NCI-H446 (cell line): ENCODE results near the gene CAPNS1.
A peak's percentile ranks its signal among the peaks of the same experiment; 100 is the strongest.
"Not testable (repeated sequence)": the region's sequence is repeated elsewhere in the genome, so short reads cannot be mapped to it uniquely, and the experiment has no call there.

Experiments
- DNase-seq, 2 experiments: peaks; one replicate each; lab custom pipeline; 2025; lab: John Stamatoyannopoulos, UW

Gene CAPNS1

DNA sequence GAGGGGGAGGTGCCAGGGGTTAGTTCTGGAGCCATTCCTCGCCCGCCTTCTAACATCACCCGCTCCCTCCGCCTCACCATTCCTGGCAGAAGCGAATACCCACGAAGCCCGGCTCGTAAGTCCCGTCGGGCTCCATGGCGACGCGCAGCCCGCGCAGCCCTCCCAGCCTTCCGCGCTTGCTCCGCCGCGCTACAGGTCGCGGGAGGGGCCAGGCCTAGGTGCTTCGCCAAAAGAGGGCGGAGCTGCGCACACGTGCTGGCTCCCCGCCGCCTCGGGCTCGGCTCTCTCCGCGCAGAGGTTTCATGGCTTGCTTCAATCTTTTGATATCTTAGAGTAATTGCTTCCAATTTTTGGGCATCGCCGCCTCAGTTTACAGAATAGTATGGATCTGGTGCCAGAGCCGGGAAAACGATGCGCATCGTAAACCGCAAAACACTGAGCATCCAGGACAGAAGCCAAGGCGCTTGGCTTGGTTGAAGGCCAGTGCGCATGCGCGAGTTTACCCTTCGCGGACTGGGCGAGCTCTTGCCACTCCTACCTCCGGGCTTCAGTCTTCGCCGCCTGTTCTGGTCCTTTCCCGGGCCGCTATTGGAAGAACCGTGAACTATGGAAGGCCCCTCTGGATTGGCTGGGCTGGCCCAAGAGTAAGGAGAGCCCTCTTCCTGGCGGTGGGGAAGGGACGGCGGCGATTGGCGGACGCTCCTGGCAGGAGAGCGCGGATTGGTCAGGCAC is 25.0 kb upstream of the CAPNS1 start, which contains the start of gene POLR2I:
POLR2I (minus strand) TSS at position 155 of the 732 bp plus-strand sequence; CDS start at position 136, 19 bp downstream.
- DNase-seq: peak; percentile 99 to 100

DNA sequence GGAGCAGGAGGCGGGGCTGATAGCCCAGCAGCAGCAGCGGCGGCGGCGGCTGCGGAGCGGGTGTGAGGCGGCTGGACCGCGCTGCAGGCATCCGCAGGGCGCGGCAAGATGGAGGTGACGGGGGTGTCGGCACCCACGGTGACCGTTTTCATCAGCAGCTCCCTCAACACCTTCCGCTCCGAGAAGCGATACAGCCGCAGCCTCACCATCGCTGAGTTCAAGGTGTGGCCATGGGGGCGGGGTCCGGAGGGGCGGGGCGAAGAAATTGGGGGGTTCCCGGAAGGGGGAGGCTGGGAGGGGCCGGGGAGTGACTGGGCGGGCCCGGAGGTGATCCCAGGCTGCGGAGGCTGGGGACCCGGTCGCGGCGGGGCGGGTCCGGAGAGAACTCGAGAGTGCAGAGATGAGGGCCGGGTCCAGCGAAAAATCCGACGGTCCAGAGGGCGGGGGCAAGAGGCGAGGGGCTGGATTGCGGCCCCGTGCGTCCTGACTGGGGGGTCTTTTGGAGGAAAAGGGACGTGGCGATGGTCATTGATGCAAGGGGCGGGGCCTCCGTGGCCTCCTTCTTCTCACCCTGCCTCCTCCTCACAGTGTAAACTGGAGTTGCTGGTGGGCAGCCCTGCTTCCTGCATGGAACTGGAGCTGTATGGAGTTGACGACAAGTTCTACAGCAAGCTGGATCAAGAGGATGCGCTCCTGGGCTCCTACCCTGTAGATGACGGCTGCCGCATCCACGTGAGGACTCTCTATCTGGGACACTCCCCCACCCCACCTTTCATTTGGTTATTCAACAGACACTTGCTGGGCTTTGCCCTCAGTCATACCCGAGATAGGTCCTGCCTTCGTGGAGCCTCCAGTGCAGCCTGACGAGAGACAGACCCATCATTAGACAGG is 24.2 kb upstream of the CAPNS1 start, which contains the start of gene TBCB:
TBCB (plus strand) TSS at position 16 of the 891 bp plus-strand sequence; CDS start at position 109, 93 bp downstream.
- no peak for DNase-seq

DNA sequence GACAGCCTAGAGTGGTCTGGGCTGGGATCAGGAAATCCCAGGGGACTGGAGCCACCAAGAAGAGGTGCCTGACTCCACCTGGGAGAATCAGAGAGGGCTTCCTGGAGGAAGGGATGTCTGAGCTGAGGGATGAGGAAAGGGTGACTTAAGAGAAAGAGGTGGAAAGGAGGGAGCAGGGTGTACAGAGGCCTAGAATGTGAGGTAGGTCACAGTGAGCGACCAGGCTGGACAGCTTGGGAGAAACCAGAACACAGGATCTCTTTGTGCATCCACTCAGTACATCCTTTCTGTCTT is 23.6 kb upstream of the CAPNS1 start:
- DNase-seq: no peak

DNA sequence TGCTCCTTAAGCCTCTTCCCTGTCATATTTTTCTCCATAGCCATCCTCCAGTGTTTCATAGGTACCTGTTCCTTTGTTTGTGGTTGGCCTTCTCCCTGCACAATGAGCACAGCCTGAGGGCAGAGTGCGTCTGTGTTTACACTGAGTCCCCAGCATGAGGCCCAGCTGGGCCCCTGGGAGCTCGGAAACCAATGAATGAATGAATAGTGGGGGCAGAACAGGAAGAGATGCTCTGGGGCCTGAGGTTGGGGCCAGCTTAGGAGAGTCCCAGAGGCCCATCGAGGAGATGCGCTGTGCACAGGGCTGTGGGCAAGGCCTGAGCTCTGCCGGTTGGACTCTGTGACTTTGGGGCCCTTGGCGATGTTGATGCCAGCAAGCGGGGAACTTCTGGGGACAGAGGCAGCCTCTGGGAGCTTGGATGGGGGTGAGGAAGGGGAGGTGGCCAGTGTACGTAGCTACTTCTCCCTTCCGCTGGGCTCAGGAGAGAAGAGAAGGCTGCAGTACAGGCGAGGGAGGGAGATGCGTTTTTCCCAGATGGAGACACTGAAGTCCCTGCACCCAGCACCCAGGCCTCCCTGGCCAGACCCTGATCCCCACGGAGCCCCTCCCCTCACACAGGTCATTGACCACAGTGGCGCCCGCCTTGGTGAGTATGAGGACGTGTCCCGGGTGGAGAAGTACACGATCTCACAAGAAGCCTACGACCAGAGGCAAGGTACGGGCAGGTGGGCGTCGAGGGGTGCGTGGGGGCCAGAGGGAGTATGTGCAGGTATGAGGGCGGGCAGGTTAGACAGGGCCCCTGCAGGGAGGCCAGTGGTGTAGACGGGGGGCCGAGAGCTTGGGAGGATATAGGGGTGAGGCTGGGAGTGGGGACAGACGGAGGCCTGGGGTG is 19.5 kb upstream of the CAPNS1 start:
- DNase-seq: no peak

DNA sequence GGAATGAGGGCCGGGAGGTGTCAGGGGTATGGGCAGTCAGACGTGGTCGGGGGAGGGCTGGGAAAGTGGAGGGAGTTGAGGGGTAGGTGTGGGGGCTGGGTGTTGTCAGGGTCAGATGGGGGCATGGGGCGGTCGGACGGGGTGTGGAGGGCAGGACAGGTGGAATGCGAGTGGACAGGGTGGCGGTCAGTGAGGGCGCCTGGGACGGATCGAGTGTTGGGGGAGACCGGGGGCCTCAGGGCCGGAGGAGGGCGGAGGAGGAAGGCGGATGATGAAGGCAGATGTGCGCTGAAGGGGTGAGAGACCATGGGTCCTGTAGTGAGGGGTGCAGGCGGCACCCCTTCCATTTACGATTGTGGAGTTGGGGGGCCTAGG is 18.9 kb upstream of the CAPNS1 start:
- DNase-seq: no peak

DNA sequence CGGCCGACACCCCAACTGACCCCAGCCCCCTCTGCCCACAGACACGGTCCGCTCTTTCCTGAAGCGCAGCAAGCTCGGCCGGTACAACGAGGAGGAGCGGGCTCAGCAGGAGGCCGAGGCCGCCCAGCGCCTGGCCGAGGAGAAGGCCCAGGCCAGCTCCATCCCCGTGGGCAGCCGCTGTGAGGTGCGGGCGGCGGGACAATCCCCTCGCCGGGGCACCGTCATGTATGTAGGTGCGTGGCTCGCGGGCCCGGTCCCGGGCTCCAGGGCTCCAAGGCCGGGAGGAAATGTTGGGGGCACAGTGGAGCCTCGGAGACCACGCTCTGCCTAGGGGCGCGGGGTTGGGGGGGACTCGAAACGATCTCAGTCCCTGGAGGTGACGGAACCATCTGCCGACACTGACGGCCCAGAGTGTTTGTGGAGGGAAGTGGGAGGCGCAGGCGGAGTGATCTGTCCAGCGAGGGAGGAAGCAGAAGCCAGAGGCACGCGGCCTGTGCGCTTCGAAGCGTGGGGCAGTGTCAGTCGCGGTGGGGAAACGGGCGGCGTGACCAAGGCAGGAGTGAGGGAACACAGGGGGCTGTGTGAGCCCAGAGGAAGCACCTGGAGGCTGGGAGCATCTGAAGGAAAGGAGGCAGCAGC is 18.3 kb upstream of the CAPNS1 start:
- DNase-seq: no peak

DNA sequence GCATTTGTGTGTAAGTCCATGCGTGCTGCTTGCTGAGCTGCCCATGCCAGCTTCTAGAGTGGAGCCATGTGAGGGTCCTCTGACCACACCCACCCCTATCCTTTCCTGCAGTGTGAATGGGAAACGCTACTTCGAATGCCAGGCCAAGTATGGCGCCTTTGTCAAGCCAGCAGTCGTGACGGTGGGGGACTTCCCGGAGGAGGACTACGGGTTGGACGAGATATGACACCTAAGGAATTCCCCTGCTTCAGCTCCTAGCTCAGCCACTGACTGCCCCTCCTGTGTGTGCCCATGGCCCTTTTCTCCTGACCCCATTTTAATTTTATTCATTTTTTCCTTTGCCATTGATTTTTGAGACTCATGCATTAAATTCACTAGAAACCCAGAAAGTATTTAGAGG is 14.3 kb upstream of the CAPNS1 start:
- no peak for DNase-seq

DNA sequence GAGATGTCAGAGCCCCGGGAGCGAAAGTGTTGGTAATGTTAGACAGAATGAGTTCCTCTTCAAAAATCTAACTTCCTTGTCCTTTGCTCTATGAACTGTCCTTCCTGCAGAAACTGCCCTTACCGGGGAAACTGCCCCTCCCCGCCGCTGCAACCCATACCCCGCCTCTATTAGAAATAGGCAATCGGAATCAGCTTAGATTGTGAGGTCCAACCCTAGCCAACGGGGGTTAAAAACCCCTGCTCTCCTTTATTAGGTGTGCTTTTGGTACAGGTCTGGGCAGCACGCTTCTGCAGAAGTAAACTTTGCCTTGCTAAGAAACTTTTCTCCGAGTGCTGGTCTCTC is 11.5 kb upstream of the CAPNS1 start:
- DNase-seq: no peak

DNA sequence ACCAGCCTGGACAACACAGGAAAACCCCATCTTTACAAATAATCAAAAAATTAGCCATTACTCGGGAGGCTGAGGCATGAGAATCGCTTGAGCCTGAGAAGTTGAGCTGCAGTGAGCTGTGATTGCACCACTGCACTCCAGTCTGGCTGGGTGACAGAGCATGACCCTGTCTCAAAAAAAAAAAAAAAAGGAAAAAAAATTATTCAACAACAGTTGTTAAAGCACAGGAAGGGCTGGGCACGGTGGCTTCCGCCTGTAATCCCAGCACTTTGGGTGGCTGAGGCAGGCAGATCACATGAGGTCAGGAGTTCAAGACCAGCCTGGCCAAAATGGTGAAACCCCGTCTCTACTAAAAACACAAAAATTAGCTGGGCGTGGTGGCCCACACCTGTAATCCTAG is 8.6 kb upstream of the CAPNS1 start:
- not testable (repeated sequence) for DNase-seq

DNA sequence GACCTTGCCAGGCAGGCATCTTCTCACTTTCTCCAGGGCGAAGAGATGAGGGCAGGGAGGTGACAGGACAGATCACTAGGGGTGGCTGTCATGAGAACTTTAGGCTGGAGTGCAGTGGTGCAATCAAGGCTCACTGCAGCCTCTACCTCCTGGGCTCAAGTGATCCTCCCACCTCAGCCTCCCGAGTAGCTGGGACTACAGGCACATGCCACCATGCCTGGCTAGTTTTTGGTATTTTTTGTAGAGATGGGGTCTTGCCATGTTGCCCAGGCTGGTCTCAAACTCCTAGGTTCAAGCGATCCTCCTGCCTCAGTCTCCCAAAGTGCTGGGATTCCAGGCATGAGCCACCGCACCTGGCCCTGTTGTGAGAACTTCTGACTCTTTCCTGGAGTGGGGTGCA is 5.0 kb upstream of the CAPNS1 start:
- DNase-seq: not testable (repeated sequence)

DNA sequence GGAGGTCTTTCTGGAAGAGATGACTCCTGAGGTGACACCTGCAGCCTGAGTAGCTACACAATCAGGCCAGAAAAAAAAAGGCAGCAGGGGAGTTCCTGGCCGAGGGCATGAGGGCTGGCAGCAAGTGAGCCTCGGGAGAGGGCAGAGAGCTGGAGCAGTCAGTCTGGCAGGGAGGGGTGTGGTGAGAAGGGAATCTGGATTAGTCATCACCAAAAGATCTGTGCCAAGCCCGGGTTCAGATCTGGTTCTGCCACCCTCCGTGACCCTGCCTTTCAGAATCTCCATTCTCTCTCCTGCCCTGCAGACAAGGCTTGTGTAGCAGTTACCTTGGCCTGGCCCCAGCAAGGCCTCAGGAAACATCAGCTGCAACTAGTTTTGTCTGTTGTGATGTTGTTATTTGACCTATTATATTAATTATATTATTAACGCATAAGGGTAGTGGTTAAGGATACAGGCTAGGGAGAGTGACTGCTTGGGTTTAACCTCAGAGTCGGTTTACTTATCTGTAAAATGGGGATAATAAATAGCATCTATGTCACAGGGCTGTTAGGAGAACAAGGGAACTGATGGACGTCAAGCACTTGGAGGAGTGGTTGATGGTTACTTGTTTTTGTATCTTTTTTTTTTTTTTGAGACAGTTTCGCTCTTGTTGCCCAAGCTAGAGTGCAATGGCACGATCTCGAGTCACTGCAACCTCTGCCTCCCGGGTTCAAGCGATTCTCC is 2.7 kb upstream of the CAPNS1 start:
- peak in 1 of 2 experiments; percentile 34 for DNase-seq

DNA sequence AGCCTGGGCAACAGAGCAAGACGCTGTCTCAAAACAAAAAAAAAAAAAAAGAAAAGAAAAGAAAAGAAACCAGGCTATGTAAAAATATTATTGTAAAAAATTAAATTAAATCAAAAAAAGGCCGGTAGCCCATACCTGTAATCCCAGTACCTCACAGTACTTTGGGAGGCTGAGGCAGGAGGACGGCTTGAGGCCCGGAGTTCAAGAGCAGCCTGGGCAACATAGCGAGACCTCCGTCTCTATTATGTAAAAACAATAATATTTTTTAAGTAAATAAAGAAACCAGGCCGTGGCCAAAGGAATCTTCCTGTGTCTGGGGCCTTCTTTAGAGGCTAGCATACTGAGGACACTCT is 770 bp upstream of the CAPNS1 start:
- DNase-seq: no peak

DNA sequence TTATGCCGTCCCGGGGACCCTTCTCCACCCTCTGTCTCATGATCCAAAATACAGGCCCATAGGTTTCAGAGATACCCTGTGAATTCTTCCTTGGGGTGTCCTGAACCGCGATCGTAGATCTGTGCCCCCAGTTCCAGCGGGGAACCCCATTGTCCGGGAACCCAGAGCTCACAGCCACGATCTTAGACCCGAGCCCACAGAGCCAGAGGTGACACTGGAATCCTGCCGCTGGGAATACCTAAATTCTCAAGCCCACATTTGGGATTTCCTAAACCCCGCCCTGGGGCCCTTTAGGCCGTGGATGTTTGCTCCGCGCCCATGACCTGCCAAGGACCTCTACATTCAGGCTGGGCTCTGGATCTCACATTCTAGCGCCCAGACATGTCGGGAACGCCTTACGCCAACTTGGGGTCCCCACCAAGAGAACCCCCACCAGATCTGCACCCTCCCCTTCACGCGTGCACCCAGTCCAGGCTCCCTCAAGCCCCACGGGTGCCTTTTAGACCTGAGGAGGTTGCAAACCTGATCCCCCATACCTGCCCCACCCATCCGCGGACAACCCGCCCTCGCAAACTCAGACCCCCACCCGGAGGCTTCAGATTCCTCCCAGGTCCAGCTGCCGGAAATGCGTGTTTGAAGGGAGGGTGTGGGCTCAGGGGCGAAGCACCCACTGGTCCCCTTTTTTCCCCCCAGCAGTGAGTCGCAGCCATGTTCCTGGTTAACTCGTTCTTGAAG is 605 bp downstream of the CAPNS1 start:
- peak; percentile 49 to 55 for DNase-seq

DNA sequence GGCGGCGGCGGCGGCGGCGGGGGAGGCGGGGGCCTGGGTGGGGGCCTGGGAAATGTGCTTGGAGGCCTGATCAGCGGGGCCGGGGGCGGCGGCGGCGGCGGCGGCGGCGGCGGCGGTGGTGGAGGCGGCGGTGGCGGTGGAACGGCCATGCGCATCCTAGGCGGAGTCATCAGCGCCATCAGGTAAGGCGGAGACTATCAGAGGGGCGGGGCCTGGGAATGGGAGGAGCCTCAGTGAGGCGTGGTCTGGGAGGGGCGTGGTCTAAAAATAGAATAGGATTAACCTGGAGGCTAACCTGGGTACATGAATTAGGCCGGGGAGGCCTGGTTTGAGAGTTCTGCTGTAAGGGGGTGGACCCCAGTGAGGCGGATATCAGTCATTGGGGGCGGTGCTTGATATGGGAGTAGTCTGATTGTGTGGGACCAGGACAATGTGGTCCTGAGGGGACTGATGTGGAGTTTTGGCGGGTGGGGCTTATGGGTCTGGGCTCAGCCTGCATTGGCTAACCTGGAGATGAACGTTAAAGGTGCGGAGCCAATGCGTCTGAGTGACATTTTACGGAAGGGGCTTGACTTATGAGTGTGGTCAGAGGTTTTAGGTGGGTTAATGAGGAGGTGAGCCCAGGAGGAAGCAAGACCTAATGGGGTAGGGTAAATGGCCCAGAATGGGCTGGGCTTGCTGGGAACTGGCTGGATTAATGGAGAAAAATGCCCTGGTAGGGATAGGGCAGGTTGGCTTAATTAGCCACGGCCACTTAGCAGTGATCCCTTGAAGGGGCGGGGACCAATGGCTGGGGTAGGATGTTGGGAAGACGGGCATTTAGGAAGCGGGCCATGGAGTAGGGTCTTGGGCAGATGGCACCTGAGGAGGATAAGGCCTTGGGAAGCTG is 1.4 kb downstream of the CAPNS1 start:
- DNase-seq: peak; percentile 64 to 87

DNA sequence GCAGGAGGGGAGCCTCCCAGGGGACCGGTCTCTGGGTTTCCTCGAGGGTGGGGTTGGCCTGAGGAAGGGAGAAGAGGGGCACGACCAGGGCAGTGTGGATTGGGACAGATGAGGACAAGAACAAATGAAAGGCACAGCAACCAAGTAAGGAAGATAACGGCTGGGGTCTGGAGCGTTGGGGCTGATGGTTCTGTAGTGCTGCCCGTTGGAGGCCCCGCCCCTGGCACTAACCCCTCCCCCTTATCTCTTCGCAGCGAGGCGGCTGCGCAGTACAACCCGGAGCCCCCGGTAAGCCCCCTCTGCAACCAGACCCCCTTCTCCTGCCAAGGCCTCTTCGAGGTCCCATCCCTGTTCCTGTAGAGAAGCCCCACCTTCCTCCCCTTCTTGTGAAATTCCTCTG is 2.2 kb downstream of the CAPNS1 start:
- no peak for DNase-seq

DNA sequence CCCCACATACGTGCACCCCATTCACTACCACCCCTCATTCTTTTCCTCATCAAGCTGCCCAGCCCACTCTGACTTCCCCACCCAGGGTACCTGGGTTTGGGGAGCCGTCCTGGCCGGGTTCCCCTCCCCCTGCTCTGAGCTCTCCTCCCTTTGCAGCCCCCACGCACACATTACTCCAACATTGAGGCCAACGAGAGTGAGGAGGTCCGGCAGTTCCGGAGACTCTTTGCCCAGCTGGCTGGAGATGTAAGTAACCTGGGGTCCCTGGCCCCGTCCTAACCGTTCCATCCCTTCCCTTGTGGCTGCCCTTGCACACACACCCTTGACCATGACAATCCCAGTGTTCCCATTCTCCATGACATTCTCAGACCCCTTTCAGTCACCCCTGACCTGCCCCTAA is 2.6 kb downstream of the CAPNS1 start:
- DNase-seq: no peak

DNA sequence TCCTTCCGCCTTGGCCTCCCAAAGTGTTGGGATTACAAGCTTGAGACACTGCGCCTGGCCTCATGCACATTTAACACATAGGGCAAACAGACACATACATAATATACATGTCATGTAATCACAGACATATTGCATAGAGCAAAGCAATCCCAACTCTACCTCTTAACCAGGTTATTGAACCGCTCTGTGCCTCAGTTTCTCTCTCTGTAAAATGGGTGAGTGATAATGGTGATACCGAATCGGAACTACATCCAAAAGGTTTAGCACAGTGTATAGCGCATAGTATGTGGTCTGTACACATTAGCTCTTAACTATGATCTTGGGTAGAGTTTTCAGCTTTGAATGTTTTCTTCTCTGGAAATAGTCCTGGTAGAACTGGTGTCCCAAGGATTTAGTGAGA is 4.8 kb downstream of the CAPNS1 start:
- no peak for DNase-seq

DNA sequence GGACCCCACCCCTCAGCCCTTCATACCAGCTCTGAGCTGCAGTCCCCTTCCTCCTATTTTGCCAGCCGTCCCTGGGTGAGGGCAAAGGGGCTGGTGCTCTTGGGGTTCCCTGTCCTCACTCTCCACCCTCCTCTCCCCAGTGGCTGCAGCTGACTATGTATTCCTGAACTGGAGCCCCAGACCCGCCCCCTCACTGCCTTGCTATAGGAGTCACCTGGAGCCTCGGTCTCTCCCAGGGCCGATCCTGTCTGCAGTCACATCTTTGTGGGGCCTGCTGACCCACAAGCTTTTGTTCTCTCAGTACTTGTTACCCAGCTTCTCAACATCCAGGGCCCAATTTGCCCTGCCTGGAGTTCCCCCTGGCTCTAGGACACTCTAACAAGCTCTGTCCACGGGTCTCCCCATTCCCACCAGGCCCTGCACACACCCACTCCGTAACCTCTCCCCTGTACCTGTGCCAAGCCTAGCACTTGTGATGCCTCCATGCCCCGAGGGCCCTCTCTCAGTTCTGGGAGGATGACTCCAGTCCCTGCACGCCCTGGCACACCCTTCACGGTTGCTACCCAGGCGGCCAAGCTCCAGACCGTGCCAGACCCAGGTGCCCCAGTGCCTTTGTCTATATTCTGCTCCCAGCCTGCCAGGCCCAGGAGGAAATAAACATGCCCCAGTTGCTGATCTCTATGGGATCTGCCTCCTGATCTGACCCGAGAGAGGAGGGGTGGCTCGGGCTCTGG is 10.0 kb downstream of the CAPNS1 start:
- no peak for DNase-seq

DNA sequence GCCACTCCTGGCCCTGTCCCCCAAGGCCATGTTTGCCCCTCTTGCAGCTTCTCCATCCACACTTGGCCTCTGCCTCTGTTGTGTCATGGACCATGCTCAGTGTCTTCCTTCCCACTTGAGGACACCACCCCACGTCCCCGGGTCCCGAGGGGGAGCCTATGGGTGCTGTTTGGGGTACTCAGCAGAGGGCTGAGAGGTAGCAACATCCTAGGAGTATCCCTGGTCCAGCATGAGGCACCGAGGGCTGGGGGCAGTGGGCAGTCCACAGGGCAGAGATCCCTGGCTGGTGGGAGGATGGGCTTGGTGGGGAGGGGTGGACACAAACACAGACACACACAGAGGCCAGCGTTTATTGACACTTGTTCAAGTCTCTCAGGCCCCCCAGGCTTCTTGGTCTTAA is 10.7 kb downstream of the CAPNS1 start:
- DNase-seq: no peak
